Measurements from ENCODE around the gene CHRND. TPM values are rescaled to one million over a fixed set of nuclear protein-coding genes. Genes with fewer than 3 reads are reported as not detected.

The CHRND gene
- total RNA-seq, 2 donors from 2014 or later = not detected

DNA sequence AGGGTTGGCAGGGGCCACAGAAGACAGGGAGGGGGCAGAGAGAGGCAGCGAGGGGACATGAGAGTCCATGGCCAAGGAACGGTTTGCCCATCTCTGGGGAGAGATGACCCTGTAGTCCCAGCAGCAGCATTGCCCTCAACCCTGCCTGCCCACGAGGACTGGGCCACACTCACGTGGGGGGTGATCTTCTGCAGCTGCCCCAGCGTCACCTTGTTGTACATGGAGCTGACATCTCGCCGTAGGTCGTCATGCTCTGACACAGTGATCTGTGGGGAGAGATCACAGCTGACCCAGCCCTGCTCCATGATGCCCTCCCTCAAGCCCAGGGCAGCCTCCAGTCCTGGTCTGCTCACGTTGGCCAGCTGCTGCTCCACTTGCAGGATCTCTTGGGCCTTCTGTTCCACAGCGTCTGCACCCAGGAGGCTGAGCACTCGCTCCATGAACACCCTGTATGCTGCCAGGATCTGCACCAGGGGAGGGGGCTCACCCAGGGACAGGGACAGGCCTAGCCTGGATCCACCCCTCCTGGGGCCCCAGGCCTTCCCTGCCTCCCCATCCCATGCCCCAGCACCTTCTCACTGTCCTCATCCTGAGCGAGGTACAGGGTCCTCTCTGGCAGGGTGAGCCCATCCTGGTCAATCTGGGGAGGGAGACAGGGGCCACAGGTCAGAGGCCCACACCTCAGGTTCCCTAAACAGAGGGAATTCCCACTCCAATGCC lies 41.2 kb upstream of the CHRND start:
- DNase-seq (ENCODE audit: low spot score) = peak; percentile 35
- no peak overlapping the region for H3K4me3 Mint-ChIP-seq
- H3K27ac Mint-ChIP-seq = no peak overlapping the region
- H3K4me1 Mint-ChIP-seq (ENCODE audit: low read depth in 2 of 2) = peaks cover 0 to 2% of the 10 kb centered on the region in 2 donors
- H3K27me3 Mint-ChIP-seq = peaks cover 20 to 22% of the 10 kb centered on the region in 2 donors
- no peaks in the 10 kb centered on the region for H3K36me3 Mint-ChIP-seq
- H3K9me3 Mint-ChIP-seq = no peaks in the 10 kb centered on the region
- ATAC-seq = no peak

DNA sequence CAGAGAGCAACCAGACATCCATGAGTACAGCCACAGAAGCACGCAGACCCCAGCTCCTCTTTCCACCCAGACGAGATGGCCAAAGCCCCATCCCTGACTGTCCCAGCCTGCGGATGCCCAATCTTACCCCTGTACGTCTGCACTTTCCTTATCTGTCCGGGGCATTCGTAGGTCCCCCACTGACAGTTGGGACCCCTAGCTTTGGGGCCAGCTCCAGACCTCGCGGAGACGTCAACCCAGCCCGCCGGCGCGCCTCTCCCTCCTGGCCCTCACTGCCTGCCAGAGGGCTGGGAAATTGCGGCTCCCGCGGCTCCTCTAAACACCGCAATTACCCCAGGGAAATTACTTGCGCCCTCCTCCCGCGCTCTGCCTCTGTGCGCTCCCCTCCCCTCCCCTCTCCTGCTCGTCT lies 40.6 kb upstream of the CHRND start:
- Mint-ChIP-seq H3K9me3 (no peaks in the 10 kb centered on the region), H3K27me3 (peaks cover 21 to 23% of the 10 kb centered on the region in 2 donors), H3K27ac (no peak overlapping the region), H3K36me3 (no peaks in the 10 kb centered on the region), H3K4me1 (ENCODE audit: low read depth in 2 of 2) (peaks cover 0 to 2% of the 10 kb centered on the region in 2 donors), H3K4me3 (no peak overlapping the region)
- DNase-seq (ENCODE audit: low spot score) (no peak), ATAC-seq (no peak)

DNA sequence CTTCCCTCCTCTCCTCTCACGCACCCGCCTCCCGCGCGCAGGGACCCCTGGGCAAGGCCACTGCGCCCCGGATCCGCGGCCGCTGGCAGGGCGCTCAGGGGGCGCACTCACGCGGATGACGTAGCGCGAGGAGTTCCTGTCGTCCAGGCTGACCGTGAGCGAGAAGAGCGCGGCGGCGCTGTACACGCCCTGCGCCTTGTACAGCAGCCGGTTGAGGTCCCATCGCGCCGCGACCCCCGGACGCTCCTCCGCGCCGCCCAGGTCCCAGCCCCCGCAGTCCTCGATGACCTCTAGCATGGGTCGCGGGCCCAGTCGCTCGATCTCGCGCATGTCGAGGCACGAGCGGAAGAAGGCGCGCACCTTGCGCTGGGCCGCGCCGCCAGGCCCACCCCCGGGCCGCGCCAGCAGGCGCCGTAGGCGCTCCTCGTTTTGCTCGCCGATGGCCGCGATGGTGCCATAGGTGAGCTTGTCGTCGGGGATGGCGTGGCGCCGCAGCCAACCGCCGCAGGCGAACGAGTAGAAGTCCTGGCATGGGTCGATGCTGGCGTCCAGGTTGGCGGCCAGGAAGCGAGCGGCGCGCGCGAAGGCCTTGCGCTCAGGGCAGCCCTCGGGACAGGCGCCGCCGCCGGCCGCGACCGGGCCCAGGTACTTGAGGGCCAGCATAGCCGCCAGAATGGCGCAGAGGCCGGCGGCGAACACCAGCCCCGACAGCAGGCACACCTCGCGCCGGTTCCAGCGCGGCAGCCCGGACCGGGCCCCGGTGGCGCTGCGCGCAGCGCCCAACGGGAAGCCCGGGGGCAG lies 40.0 kb upstream of the CHRND start:
- peak; percentile 41 for DNase-seq (ENCODE audit: low spot score)
- H3K4me3 Mint-ChIP-seq = no peak overlapping the region
- H3K9me3 Mint-ChIP-seq = no peaks in the 10 kb centered on the region
- peaks cover 0 to 2% of the 10 kb centered on the region in 2 donors for H3K4me1 Mint-ChIP-seq (ENCODE audit: low read depth in 2 of 2)
- H3K27me3 Mint-ChIP-seq = peaks cover 21 to 23% of the 10 kb centered on the region in 2 donors
- no peak for ATAC-seq
- no peaks in the 10 kb centered on the region for H3K36me3 Mint-ChIP-seq
- H3K27ac Mint-ChIP-seq = no peak overlapping the region

DNA sequence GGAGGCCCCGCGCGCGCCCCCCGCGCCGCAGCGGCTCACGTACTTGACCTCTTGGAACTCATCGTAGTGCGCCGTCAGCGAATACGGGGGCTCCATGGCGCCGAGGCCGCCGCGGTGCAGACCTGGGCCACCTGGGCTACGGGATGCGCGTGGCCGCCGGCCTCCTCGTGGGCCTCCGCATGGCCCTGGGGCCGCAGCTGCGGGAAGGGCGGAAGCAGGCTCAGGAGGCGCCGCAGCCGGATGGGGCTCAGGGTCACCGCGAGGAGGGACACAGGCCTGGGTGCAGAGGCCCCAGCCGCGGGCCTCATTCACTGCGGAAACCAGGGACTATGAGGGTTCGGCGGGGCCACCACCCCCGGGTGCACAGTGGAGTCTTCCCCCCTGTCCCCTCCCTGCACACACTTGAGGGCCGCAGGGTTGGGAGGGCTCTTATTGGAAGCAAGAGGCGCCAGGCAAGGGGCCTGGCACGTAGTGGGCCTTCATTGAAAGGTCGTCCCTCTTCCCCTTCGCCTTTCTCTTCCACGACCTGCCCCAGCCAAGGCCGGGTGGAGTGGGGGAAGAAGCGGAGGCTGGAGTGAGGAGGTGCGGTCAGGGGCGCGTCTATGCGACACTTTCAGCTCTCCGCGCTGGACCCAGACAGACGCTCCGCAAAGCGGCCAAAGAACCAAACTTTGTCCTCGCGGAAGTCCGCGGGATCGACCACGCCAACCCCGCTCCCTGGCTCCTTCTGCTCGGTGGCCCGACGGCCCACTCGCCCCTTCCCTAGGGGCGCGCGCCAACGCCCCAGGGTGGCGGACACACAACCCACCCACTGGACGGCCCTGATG lies 39.2 kb upstream of the CHRND start:
- no peaks in the 10 kb centered on the region for H3K9me3 Mint-ChIP-seq
- DNase-seq (ENCODE audit: low spot score) (no peak), ATAC-seq (no peak)
- no peak overlapping the region for H3K27ac Mint-ChIP-seq
- H3K4me1 Mint-ChIP-seq (ENCODE audit: low read depth in 2 of 2) = peaks cover 0 to 2% of the 10 kb centered on the region in 2 donors
- H3K4me3 Mint-ChIP-seq = no peak overlapping the region
- no peaks in the 10 kb centered on the region for H3K36me3 Mint-ChIP-seq
- H3K27me3 Mint-ChIP-seq = peaks cover 21 to 26% of the 10 kb centered on the region in 2 donors

DNA sequence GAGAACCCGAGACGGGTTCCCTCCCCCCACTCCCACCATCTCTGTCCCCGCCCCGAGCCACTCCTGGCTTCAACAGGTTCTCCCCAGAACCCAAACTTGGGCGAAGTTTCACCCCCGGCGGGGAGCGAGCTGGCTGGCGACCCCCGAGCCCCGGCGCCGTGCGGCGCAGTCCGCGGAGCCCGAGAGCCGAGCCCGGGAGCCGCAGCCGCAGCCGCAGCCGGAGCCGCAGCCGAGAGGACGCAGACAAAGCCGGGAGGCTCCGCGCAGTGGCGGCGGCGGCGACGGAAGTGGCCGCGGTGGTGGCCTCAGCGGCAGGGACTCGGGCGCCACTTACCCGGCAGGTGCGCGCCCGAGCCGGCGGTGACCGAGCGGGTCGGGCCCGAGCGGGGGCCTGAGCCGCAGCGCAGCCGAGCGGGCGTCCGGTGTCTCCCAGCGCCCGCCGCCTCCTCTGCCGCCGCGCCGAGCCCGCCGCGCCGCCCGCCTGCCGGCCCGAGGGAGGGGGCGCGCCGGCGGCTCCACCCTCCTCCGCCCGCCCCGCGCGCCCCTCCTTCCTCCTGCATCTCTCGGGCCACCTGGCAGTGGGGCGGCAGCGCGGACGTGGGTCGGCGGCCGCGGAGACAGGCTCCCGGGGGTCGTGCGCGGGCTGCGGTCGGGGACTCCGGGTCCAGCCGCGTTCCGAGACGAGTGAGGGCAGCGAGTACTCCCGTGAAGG lies 38.4 kb upstream of the CHRND start, which contains the start of gene ECEL1:
Gene ECEL1, minus strand, starts transcription at position 450 of the 712 bp plus-strand sequence. CDS start 1,181 bp downstream, outside the sequence.
- Mint-ChIP-seq H3K36me3 (no peaks in the 10 kb centered on the region), H3K27ac (no peak within 1 kb of the TSS), H3K27me3 (peaks cover 21 to 26% of the 10 kb centered on the region in 2 donors), H3K4me3 (no peak within 1 kb of the TSS), H3K4me1 (ENCODE audit: low read depth in 2 of 2) (peaks cover 0 to 2% of the 10 kb centered on the region in 2 donors), H3K9me3 (no peaks in the 10 kb centered on the region)
- ATAC-seq = no peak
- no peak for DNase-seq (ENCODE audit: low spot score)

DNA sequence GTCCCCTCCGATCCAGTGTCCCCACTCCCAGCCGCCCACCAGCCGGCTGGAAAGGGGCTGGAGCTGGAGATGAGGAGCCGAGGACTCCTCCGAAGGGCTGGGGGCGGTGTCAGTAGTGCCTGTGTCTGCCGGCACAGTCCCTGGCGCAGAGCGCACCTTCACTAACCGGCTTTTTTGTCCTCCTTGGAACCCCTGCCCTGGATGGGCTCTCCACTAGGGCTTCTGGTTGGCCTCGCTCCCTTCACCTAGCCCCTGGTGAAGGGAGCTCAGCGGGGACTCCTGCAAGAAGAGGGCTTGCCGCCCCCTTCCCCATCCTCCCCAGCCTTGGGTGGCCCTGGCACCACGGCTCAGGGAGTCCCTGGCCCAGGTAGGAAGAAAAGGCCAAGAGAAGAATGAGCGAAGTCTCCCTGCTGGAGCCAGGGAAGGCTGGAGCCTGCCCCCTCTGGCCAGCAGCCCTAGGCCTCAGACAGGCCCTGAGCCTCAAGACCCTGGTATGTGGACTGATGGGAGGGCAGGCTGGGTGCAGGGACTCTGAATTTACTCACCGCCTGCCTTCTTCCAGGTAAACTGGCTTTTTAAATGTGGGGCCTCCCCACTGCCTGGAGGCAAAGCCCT lies 37.8 kb upstream of the CHRND start:
- Mint-ChIP-seq H3K27ac (no peak overlapping the region), H3K4me1 (ENCODE audit: low read depth in 2 of 2) (peaks cover 0 to 2% of the 10 kb centered on the region in 2 donors), H3K4me3 (no peak overlapping the region), H3K27me3 (peaks cover 21 to 26% of the 10 kb centered on the region in 2 donors), H3K9me3 (no peaks in the 10 kb centered on the region), H3K36me3 (no peaks in the 10 kb centered on the region)
- DNase-seq (ENCODE audit: low spot score) (no peak), ATAC-seq (no peak)

DNA sequence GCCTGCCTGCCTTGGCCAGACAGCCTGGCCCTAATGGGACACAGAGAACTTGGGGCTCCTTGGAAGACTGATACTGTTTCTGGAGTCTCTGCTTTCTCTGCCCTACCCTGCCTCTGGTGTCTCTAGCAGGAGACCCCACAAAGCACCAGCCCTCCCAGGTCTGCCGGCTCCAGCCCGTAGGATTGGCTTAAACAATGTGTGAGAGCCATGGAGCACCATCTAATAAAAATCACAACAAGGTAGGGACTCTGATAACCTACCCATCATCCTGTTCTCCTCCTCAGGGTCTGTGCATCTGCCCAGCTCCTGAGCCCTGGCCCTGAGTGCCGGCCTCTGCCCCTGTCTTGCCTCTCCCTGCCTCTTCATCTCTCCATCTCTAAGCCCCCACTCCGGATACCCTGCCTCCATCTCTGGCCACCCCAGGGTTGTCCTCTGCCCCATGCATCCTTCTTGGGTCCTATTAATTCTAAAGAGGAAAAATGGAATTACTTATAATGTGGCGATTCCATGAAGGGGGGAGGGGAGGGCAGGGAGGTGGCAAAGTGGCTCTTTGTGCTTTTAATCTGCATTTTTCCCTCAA lies 37.1 kb upstream of the CHRND start:
- Mint-ChIP-seq H3K4me1 (ENCODE audit: low read depth in 2 of 2) (peaks cover 0 to 2% of the 10 kb centered on the region in 2 donors), H3K4me3 (no peak overlapping the region), H3K9me3 (no peaks in the 10 kb centered on the region), H3K27ac (no peak overlapping the region), H3K27me3 (peaks cover 21 to 26% of the 10 kb centered on the region in 2 donors), H3K36me3 (no peaks in the 10 kb centered on the region)
- peak; percentile 31 for DNase-seq (ENCODE audit: low spot score)
- ATAC-seq = no peak

DNA sequence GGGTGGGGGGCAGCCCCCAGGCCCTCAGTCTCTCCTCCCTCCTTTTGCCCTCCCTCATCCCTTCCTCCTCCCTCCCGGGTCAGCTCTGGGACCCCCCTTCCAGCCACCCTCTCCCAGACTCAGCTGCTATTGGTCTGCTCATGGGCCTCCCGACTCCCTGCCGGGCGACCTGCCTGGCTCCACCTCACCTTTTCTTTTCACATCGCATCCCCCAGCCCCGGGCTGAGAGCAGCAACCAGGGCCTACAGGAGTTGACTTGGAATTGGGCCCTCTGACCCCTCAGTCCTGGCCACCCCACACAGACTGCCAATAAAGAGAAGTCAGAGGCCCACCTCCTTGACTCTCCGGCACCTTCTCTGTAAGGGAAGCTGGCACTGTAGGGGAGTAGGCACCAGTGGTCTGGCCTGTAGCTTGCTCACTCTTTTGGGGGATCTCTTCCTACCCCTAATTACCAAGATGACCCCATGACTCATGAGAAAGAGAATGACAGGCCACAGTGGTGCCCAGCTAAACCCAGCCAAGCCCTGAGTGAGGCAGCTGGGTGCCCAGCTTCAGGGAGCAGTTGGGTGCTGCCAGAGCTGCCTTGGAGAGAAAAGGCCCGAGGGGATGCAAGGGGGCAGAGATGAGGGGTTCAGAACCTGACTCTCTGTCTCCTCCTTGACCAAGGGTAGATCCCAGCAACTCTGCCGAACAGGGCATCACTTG lies 36.3 kb upstream of the CHRND start:
- no peak for ATAC-seq
- Mint-ChIP-seq H3K4me3 (no peak overlapping the region), H3K27ac (no peak overlapping the region), H3K4me1 (ENCODE audit: low read depth in 2 of 2) (peaks cover 0 to 2% of the 10 kb centered on the region in 2 donors), H3K9me3 (no peaks in the 10 kb centered on the region), H3K36me3 (no peaks in the 10 kb centered on the region), H3K27me3 (peaks cover 21 to 26% of the 10 kb centered on the region in 2 donors)
- peak; percentile 29 for DNase-seq (ENCODE audit: low spot score)

DNA sequence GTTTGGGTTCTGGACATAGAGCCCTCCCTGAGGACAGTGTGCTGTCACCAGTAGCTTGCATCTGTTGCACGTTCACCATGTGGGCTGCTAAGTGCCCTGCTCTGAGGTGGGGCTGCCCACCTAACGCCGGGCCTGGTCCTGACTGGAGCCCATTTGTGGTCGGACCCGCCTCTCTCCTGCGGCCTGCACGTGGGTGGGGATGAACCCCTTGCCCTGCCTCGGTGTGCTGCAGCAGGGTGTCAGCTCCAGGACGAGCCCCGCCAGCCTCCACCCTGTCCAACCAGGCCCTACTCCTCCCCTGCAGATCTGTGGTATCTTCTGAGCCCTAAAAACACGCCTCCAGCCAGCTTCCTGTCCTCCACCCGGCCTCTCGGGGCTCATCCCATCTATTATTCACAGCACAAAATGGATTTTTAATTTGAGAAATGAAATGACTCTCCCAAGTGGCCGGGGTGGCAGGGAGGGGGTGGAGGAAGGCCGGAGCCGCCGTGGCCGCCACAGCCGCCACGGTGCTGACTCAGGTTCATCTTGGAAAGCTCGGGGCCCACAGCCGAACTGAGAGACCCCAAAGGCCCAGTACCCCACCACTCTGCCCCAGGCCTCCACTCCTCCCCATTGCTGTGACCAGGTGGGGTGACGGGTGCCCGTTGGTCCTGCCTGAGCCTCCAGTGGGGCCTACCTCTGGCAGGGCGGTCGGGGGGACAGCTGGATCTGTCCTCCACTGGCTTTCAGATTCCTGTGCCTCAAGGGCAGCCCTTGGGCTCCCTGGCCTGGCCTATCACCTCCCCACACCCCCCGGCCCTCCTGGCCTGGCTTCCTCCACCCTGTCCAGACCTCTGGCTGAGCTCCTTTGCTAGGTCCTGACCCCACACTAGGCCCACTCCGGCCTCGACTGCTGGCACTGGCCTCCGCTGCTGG lies 35.5 kb upstream of the CHRND start:
- peaks cover 15 to 18% of the 10 kb centered on the region in 2 donors for H3K27me3 Mint-ChIP-seq
- ATAC-seq = no peak
- no peaks in the 10 kb centered on the region for H3K36me3 Mint-ChIP-seq
- peak; percentile 56 for DNase-seq (ENCODE audit: low spot score)
- no peak overlapping the region for H3K27ac Mint-ChIP-seq
- no peak overlapping the region for H3K4me3 Mint-ChIP-seq
- no peaks in the 10 kb centered on the region for H3K9me3 Mint-ChIP-seq
- peaks cover 0 to 2% of the 10 kb centered on the region in 2 donors for H3K4me1 Mint-ChIP-seq (ENCODE audit: low read depth in 2 of 2)

DNA sequence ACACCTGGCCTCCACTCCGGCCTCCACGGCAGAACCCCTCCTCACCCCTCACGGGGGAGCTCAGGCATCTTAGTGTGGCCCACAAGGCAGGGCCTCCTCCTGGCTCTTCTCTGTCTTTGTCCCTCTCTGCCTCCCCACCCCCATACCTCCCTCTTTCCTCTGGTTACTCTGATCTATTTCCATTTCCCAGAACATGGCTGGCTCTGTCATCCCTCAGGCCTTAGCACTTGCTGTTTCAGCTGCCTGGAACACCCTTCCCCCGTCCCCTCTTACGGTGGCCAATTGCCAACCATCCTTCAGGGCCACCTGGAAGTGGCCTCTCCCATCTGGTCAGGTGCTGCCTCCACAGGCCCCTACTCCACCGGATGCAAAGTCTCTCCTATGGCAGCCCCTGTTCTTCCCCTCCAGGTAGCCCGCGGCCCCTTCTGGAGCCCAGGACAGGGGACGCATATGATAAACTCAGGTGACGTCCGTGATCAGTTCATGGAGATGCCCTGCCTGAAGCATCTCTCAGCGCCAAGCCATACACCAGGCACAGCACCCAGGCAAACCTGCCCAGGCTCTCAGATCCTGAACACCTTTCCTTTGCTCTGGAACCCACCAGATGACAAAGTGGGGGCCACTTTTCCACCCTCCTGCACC lies 34.7 kb upstream of the CHRND start:
- DNase-seq (ENCODE audit: low spot score) = no peak
- H3K36me3 Mint-ChIP-seq = no peaks in the 10 kb centered on the region
- H3K4me3 Mint-ChIP-seq = no peak overlapping the region
- ATAC-seq = no peak
- peaks cover 15 to 17% of the 10 kb centered on the region in 2 donors for H3K27me3 Mint-ChIP-seq
- H3K27ac Mint-ChIP-seq = no peak overlapping the region
- no peaks in the 10 kb centered on the region for H3K9me3 Mint-ChIP-seq
- H3K4me1 Mint-ChIP-seq (ENCODE audit: low read depth in 2 of 2) = peaks cover 0 to 2% of the 10 kb centered on the region in 2 donors
